Measurements from ENCODE around the gene FAM162A.
"Not testable (repeated sequence)": the region's sequence is repeated elsewhere in the genome, so short reads cannot be mapped to it uniquely, and the experiment has no call there.

GRCh38 chr3:122444491-122444887 is 60.5 kb downstream of the FAM162A start:
- not testable (repeated sequence) for TF ChIP-seq ELF4 (IDR thresholded peaks at IDR 0.05); FOXA1 (IDR thresholded peaks at IDR 0.05); BHLHE40 (IDR thresholded peaks at IDR 0.05; ENCODE audit: borderline replicate concordance); L3MBTL2 (conservative IDR thresholded peaks at IDR 0.05); FOXM1 (IDR thresholded peaks at IDR 0.05; ENCODE audit: borderline replicate concordance); HDGF (IDR thresholded peaks at IDR 0.05; ENCODE audit: borderline replicate concordance)

All from HEK293T (cell line).